Heart left ventricle (tissue), 16 donors: ENCODE results near the gene SH3TC1. TPM values are rescaled to one million over a fixed set of nuclear protein-coding genes. Genes with fewer than 3 reads are reported as not detected.

Experiments used
- ATAC-seq, 4 donors: fragments of 200-7000 bp; cut with Tn5 transposase; one replicate each; pipeline ENCODE4 v1.9.1; 2020 to 2022; ENCODE audit warnings: moderate library complexity in 4 of 4, mild to moderate bottlenecking in 3 of 4, moderate number of reproducible peaks in 1 of 4
- DNase-seq, 5 donors: peaks; one replicate each; pipeline ENCODE4 v3.0.0-alpha.2; 2020
- H3K27ac ChIP-seq, 12 donors: fragments of 200-600 bp; sonication (generic) in 4 of 12; one replicate each; pipeline versions ENCODE4 v1.5.0 to v1.8.0; 2016 to 2022; ENCODE audit warnings: mild to moderate bottlenecking in 2 of 12
- H3K27me3 ChIP-seq, 9 donors: fragments of 200-600 bp; sonication (generic) in 2 of 9; one replicate each; pipeline versions ENCODE4 v1.5.1 to v1.8.0; 2016 to 2022; ENCODE audit warnings: mild to moderate bottlenecking in 3 of 9
- H3K36me3 ChIP-seq, 9 donors: fragments of 200-600 bp; sonication (generic) in 2 of 9; one replicate each; pipeline versions ENCODE4 v1.5.0 to v1.8.0; 2018 to 2022; ENCODE audit warnings: mild to moderate bottlenecking in 2 of 9
- H3K4me1 ChIP-seq, 12 donors: fragments of 200-600 bp; sonication (generic) in 4 of 12; one replicate each; pipeline versions ENCODE4 v1.5.0 to v1.8.0; 2016 to 2022; ENCODE audit warnings: mild to moderate bottlenecking in 3 of 12
- H3K4me3 ChIP-seq, 12 donors: fragments of 200-600 bp; sonication (generic) in 4 of 12; one replicate each; pipeline versions ENCODE4 v1.5.0 to v1.8.0; 2017 to 2022; ENCODE audit warnings: mild to moderate bottlenecking in 9 of 12, moderate library complexity in 4 of 12
- H3K9me3 ChIP-seq, 12 donors: fragments of 200-600 bp; sonication (generic) in 4 of 12; one replicate each; pipeline versions ENCODE4 v1.5.0 to v1.8.0; 2016 to 2022; ENCODE audit warnings: mild to moderate bottlenecking in 1 of 12
- POLR2A ChIP-seq, 2 donors: fragments of 450-650 bp; IDR thresholded peaks; one replicate each; pipeline ENCODE4 v1.6.1; 2017; ENCODE audit warnings: antibody characterized with exemption in 2 of 2, mild to moderate bottlenecking in 2 of 2, moderate library complexity in 2 of 2
- WGBS, 4 donors: extraction: QIAGEN DNeasy Blood & Tissue Kit in 2 of 4; methylation state at CpG; one replicate each; pipeline versions ENCODE4 v1.1.5 to v1.1.7; 2013 to 2018; 5-methylcytosine and 5-hydroxymethylcytosine counted together
- intact Hi-C, 10 donors: fragments of 100-400 bp; cut with DNase I; formaldehyde crosslinking; loops; one replicate each; pipeline versions ENCODE4 v1.11.1 to v1.14.2; 2022
- polyA plus RNA-seq, 2 donors: library from polyadenylated mRNA; stranded (reverse); fragments of 200-250 nt; gene quantifications; one replicate each; pipeline ENCODE4 v1.2.3, GENCODE V29; 2013
- total RNA-seq, 9 donors: library from RNA; depleted of rRNA in 2 of 9; stranded (reverse); fragments of >200 nt in 2 of 9; fragmentation: NEBNext Ultra II Directional in 3 of 9; extraction: Animal tissue kit (Norgen Biotek cat#: 25700) in 3 of 9; gene quantifications; one replicate each; pipeline versions ENCODE4 v1.1.0 to v1.2.4, GENCODE V29; 2016 to 2023
- TF ChIP-seq, protein P1 (sequence below), 12 donors: fragments of 200-600 bp; sonication (generic) in 4 of 12; IDR thresholded peaks; one replicate each; pipeline versions ENCODE4 v1.5.0 to v1.8.0; 2018 to 2022; ENCODE audit warnings: antibody characterized with exemption in 12 of 12, mild to moderate bottlenecking in 5 of 12
- donor health status: ischemic (EF 13 %, LVEDD 7.1; RV severe dilation, severe dysfunction).
- donor health status: healthy with polysubstance abuse.
- donor health status: DM: no; HTN: yes; CAD: no.
- donor health status: DM: no; HTN: no; CAD: no.
- donor health status: ischemic (EF 25% LVEDD 6.9; RV normal size, moderate dysfunction).
- donor health status: ischemic (EF 25% LVEDD 5.7; RV mildly dilated, moderate dysfunction).
- donor health status: healthy.
- donor health status: DM: yes; HTN: yes; CAD: no.
- donor health status: ischemic (EF 35%, LVEDD 5.7; RV mildly dilated, moderate dysfunction).
- donor health status: nonischemic (EF 11% LVEDD 7.7; RV severe dilation, severe dysfunction).
- donor health status: DM: yes; HTN: yes; CAD: no.
- donor health status: PGD.
- donor health status: ischemic (EF 29% LVEDD 5.4; RV normal size, mild dysfunction).
- donor health status: nonischemic (EF 23%, LVEDD 6.1; RV moderate dilation, normal function).

The SH3TC1 gene
- total and polyA plus RNA-seq, 11 donors = 5.8 to 45.9 (median 10.9) TPM

DNA sequence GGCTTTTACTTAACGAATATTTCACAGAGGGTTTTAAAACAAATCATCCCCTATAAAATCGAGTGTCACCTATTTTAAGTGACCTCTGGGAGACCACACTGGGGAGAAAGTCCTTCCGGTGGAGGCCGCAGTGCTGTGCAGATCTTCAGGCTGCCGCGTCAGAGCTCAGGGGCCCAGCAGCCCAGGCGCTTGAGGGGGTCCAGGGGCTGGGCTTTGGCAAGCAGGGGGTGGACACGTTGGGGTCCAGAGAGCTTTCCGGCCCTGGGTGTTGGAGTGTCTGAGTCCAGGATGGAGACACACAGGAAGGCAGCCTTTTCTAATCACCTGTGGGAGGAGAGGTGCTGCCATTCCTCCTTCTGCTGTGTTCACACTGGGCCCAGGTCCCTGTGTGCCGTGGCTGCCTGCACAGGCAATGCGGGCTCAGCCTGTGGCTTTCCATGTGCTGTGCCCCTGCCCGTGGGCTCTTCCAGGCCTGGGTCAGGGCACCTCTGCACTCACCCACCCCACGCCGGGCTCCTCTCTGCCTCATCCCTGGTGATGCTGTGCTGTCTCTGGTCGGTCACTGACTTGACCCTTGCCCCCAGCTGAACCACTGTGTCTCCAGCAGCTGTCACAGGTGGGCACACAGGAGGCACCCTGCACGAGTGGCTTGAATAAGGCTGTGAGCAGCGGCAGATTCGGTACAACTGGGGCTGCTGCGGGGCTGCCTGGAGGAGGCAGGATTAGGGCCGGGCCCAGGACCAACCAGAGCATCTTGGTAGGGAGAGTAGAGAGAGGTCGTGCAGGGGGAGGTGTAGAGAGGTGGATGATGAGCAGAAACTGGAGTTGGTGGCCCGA lies 80.4 kb downstream of the SH3TC1 start:
- TF ChIP-seq, protein P1, sequence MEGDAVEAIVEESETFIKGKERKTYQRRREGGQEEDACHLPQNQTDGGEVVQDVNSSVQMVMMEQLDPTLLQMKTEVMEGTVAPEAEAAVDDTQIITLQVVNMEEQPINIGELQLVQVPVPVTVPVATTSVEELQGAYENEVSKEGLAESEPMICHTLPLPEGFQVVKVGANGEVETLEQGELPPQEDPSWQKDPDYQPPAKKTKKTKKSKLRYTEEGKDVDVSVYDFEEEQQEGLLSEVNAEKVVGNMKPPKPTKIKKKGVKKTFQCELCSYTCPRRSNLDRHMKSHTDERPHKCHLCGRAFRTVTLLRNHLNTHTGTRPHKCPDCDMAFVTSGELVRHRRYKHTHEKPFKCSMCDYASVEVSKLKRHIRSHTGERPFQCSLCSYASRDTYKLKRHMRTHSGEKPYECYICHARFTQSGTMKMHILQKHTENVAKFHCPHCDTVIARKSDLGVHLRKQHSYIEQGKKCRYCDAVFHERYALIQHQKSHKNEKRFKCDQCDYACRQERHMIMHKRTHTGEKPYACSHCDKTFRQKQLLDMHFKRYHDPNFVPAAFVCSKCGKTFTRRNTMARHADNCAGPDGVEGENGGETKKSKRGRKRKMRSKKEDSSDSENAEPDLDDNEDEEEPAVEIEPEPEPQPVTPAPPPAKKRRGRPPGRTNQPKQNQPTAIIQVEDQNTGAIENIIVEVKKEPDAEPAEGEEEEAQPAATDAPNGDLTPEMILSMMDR (IDR thresholded peaks at IDR 0.05) = no peak
- Histone ChIP-seq H3K4me1 (peaks cover 0 to 72% (median 49%) of the 10 kb centered on the region in 12 donors), H3K27me3 (no peaks in the 10 kb centered on the region), H3K4me3 (no peak overlapping the region), H3K36me3 (no peaks in the 10 kb centered on the region), H3K27ac (peak overlapping the region in 1 of 12 donors; percentile 32), H3K9me3 (no peaks in the 10 kb centered on the region)
- ATAC-seq (no peak), DNase-seq (peak in 3 of 5 donors; percentile 25 to 60 (median 28))
- intact Hi-C loops = loop anchor here in 4 of 10 donors (5.0 kb wide), 2 partner anchors 38 to 63 kb away; no protein-coding TSS in a partner anchor
- WGBS, 4 donors = 86 to 93% (median 89%) methylated on average over 21 to 22 of the region's 22 CpGs

- WGBS, 4 donors = 90 to 93% (median 91%) methylated on average over 10 to 25 of the region's 25 CpGs
- ATAC-seq = no peak
- TF ChIP-seq, protein P1 (IDR thresholded peaks at IDR 0.05) = no peak
- no peak for TF ChIP-seq POLR2A (IDR thresholded peaks at IDR 0.05)
- peaks cover 0 to 72% (median 48%) of the 10 kb centered on the region in 12 donors for H3K4me1 ChIP-seq
- H3K36me3 ChIP-seq = no peaks in the 10 kb centered on the region
- intact Hi-C loops = loop anchor here in 1 of 10 donors (5.0 kb wide), 1 partner anchor 37 kb away; no protein-coding TSS in a partner anchor
- no peak overlapping the region for H3K4me3 ChIP-seq
- H3K27ac ChIP-seq = peak overlapping the region in 1 of 12 donors; percentile 62
- H3K9me3 ChIP-seq = no peaks in the 10 kb centered on the region
- no peaks in the 10 kb centered on the region for H3K27me3 ChIP-seq
- DNase-seq = peak in 3 of 5 donors; percentile 21 to 46 (median 24)
These were observed 81.2 kb downstream of the SH3TC1 start for GRCh38 chr4:8280158-8280875.

DNA sequence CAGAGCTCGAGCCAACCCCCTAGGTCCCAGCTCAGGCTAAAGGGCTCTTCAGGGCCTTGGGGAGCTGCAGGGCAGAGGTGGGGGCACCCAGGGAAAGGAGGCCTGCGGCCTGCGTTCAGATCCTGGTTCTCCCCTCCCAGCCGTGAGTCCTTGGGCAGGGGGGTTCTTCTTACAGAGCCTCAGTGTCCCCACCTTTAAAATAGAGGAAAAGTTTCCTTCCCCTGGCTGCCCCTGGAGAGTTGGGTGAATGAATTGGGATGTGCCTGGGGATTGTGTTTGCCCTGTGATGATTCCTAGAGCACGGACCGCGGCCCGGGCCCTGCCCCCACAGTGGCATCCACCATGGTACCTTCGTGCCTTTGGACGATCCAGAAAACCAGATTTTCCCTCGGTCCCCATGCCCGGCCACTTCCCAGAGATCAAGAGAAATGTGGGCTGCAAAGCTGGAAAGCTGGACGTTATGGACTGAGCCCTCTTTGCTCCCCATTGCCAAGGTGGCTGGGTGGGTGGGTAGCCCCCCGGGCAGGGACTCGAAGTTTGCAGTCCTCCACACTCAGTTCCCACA lies 81.9 kb downstream of the SH3TC1 start:
- no peak for ATAC-seq
- Histone ChIP-seq H3K4me1 (peaks cover 0 to 72% (median 45%) of the 10 kb centered on the region in 12 donors), H3K27me3 (no peaks in the 10 kb centered on the region), H3K4me3 (no peak overlapping the region), H3K9me3 (no peaks in the 10 kb centered on the region), H3K36me3 (no peaks in the 10 kb centered on the region), H3K27ac (peak overlapping the region in 9 of 12 donors; percentile 15 to 62 (median 46))
- intact Hi-C loops = loop anchor here in 1 of 10 donors (5.0 kb wide), 1 partner anchor 36 kb away; no protein-coding TSS in a partner anchor
- DNase-seq = peak in 3 of 5 donors; percentile 13 to 45 (median 19)
- 91 to 95% (median 95%) methylated on average over 10 to 15 of the region's 15 CpGs for WGBS, 4 donors
- no peak for TF ChIP-seq POLR2A (IDR thresholded peaks at IDR 0.05)
- TF ChIP-seq, protein P1 (IDR thresholded peaks at IDR 0.05) = no peak
